Choroid plexus epithelial cell (primary cell): ENCODE measurements around the gene RIPK3.

ENCODE experiments used
- DNase-seq: peaks from one replicate; pipeline ENCODE4 v3.0.0-alpha.2; 2010; ENCODE audit warnings: low read depth
- H3K4me3 ChIP-seq: 2 replicates; pipeline ENCODE4 v1.5.1; 2011; ENCODE audit warnings: low read depth, mild to moderate bottlenecking, control low read depth, low read length, moderate library complexity
- CTCF ChIP-seq: conservative IDR thresholded peaks from 2 replicates; pipeline ENCODE4 v1.5.1; 2011; ENCODE audit warnings: low read depth, mild to moderate bottlenecking, control low read depth, inconsistent platforms, low read length, moderate library complexity

The RIPK3 gene

GRCh38 chr14:24298892-24299254 lies 40.9 kb downstream of the RIPK3 start:
- TF ChIP-seq CTCF, result no peak

GRCh38 chr14:24297190-24297964 lies 42.4 kb downstream of the RIPK3 start:
- peak; percentile 58 for DNase-seq
- TF ChIP-seq CTCF, result peak; percentile 65
- H3K4me3 ChIP-seq, result no peak overlapping the region

More at GRCh38 chr14:24298892-24299254, 40.9 kb downstream of the RIPK3 start:
- peak; percentile 46 for DNase-seq
- H3K4me3 ChIP-seq, result peak overlapping the region; percentile 92

DNA sequence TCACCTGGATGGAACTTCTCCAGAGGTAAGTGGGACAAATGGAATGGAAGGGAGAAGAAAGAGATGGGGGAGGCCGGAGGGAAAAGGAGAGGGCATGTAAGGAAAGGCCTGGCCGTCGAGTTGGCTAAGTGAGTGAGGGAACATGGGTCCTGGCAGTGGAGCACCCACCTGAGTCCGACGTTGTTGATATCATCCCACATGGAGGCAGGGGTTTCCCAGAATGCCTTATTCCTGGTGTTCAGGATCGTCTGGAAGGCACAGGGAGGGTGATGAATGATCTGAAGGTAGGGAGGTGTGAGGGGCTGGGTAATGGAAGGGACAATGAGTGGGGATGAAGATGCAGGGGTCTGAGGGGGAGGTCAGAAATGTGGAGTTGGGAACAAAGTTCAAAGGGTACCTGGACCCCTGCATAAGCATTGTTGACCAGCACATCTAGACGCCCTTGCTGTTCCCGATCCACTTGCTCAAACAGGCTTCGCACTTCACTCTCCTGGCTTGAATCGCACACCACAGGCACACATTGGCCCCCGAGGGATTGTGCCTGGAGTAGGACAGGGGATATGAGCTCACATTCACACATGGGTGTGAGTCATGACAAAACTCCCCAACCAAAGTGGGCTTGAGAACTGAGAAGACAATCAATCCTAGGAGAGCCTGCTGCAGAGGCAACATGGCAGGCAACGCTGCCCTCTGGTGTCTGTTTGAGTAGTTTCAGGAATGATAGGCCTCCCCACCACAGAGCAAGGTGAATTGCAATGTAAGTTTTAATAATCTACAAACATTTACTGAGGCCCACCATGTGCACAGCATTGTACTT lies 43.2 kb downstream of the RIPK3 start:
- no peak overlapping the region for H3K4me3 ChIP-seq
- peak; percentile 90 for TF ChIP-seq CTCF
- DNase-seq, result peak; percentile 95

DNA sequence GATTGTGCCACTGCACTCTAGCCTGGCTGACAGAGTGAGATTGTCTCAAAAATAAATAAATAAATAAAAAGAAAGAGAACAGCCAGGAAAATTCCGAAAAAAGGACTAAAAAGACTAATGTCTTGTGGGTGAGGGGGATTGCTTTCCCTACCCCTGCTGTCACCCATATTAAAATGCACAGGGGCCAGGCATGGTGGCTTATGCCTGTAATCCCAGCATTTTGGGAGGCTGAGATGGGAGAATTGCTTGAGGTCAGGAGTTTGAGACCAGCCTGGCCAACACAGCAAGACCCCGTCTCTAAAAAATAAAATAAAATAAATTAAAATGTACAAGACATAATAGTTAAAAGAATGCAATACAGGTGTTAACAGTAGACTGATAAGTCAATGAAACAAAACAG lies 46.3 kb downstream of the RIPK3 start:
- no peak for TF ChIP-seq CTCF
- DNase-seq, result no peak
- H3K4me3 ChIP-seq, result no peak overlapping the region

DNA sequence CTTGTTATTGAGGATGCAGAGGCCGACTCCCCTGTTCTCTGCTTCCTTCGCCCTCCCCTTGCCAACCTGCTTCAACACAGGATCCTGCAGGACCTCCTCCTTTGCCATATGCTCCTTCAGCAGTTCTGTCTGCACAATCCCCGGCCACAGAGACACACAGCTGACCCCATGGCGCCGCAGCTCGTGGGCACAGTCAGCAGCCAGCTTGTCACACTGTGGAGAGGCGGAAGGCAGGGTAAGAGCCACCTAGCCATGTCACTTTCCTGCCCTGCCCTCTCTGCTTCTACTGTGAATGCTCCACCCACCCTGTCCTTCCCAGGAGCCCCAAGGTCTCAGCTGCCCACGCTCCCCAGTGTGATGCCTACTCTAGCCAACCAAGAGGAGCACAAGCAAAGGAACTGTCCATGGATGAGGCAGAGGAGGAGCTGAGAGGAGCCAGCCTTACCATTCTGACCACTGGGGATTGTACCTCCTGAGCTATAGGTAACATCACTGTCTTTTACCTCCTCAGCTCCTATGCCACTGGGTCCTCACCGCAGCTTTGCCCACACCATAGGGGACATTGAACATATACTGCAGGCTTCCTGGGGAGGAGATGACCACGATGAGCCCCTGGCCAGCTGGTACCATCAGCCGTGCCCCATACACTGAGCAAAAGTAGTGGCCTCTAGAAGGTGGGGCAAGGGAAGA lies 47.5 kb downstream of the RIPK3 start:
- TF ChIP-seq CTCF, result no peak
- no peak for DNase-seq
- H3K4me3 ChIP-seq, result no peak overlapping the region

DNA sequence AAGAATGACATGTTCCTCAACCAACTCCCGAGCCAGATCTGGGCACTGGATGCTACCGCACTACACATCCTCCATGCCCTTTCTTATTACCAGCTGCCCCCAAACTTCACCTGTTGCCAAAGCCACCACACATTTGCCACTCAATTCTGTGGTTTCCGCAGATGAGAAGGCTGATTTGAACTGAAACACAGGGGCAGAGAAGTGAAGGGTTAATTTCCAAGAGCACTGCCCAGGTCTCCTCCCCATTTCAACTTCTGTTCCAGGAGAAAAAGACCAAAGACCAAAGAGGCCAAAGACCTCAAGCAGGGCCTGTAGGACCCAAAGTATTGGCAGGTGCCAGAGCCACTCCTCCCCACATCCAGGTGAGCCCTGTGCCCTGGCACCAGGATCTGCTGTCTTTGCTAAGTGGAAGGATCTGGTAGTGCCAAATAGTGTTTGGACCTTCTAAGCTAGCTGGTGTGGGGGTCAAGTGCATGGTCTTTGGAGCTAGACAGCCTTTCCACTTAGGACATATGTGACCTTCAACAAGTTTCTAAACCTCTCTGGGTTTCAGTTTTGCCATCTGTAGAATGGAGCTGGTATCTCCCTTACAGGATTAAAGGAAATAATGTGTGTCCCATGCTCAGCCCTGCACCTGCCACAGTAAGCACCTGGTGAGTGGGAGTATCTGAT lies 48.2 kb downstream of the RIPK3 start:
- TF ChIP-seq CTCF, result no peak

More for the DNA sequence above, 48.2 kb downstream of the RIPK3 start:
- H3K4me3 ChIP-seq, result no peak overlapping the region
- DNase-seq, result no peak
